GM18858 (cell line): Measurements from ENCODE around the gene VLDLR.

ENCODE experiments used
- ATAC-seq: cut with Tn5 transposase; IDR thresholded peaks from one replicate; pipeline ENCODE4 v1.9.1; 2021; ENCODE audit not compliant: unreplicated experiment

Gene VLDLR

DNA sequence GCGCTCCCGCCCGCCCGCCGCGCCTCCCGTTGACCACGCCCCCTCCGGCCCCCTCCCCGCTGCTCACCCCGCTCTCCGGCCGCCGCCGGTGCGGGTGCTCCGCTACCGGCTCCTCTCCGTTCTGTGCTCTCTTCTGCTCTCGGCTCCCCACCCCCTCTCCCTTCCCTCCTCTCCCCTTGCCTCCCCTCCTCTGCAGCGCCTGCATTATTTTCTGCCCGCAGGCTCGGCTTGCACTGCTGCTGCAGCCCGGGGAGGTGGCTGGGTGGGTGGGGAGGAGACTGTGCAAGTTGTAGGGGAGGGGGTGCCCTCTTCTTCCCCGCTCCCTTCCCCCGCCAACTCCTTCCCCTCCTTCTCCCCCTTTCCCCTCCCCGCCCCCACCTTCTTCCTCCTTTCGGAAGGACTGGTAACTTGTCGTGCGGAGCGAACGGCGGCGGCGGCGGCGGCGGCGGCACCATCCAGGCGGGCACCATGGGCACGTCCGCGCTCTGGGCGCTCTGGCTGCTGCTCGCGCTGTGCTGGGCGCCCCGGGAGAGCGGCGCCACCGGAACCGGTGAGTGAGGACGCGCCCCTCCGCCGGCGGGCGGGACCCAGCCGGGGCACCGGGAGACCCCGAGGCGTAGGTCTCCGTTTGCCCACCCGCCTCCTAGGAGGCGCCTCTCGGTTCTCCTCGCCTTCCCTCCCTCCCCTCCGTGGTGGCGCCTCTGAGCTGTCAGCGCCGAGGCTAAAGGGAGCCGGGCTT is at the start of gene VLDLR:
Gene VLDLR, plus strand, starts transcription at position 66 of the 739 bp plus-strand sequence. Its CDS starts 403 bp downstream, at position 469.
- ATAC-seq, result peak; percentile 30

DNA sequence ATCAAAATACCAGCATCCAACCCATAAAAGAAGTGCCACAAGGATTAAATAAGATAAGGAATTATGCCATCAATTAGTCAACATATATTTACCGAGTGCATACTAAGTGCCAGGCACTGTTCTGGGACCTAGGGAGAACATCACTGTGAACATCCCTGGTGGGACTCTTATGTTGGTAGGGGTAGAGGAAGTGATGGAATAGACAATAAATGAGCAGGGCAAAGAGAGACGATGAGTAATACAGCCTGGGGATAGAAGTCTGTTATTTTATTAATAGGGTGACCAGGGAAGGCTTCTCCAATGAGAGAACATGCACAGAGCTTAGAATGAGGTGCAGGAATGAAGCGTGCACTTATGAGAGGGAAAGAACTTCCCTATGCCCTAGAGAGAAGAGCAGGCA is 47.4 kb upstream of the VLDLR start:
- no peak for ATAC-seq

DNA sequence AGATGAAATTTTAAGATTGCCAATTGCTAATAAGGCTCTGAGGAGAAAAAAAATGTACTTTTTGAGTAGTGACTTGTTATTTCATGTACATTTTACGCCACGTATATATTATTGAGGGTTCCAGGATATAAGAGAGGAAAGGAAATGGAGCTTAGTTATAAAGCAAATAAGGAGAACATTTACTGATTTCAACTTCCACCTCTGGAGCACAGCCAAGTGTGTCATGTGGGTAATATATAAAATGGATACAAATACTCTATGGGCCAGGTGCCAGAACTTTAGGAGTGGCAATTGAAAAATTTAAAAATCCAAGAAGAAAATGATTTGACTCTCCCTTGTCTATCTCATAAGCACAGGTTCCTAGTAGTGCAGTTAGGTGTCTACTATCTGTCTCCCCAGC is 45.0 kb upstream of the VLDLR start:
- no peak for ATAC-seq

DNA sequence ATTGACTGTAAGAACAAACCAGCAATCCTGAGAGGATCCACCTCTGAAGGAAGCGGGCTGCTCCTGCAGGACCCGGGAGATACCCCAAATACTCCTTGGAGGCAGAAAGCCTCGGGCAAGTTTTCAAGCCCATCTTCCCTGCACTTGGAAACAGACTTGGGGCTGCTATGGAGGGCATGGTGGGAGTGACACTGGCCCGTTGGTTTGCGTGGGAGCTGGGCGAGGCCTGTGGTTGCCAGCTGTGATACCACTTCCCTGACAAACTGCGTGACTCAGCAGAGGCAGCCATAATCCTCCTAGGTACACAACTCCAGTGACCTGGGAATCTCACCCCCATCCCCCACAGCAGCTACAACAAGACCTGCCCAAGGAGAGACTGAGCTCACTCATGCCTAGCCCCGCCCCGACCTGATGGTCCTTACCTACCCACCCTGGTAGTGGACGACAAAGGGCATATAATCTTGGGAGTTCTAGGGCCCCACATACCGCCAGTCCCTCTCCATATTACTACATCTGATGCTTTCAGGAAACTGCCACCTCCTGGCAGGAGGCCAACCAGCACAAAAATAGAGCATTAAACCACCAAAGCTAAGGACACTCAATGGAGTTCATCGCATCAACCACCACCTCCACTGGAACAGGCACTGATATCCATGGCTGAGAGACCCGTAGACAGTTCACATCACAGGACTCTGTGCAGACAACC is 38.1 kb upstream of the VLDLR start:
- no peak for ATAC-seq

DNA sequence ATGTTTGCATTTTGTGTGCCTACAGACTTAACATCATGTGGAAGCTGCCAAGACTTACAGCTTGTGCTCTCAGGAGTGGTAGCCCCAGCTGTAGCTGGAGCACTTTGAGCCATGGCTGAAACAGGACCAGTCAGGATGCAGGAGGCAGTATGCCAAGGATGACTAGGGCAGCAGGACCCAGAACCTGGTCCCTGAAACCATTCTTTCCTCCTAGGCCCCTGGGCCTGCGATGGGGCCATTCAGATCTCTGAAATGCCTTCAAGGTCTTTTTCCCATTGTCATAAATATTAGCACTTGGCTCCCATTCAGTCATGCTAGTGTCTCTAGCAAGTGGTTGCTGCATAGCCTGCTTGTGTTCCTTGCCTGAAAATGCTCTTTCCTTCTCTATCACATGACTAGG is 29.6 kb upstream of the VLDLR start:
- no peak for ATAC-seq

DNA sequence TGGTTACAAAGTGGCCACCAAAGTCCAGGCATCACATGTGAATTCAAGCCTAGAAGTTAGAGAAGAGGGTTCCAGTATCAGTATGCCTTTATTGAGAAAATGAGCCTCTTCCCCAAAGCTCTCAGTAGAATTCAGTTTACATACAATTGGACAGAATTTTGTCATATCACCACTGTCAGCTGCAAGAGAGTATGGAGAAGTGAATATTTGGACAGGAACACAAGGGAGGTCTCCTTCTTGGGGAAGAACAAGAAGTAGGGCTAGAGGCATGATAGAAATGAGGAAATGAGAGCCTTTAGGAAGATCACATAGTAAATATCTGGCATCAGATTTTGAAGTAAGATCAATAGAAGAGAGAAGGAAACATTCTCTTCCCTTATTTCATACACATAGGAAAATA is 27.8 kb upstream of the VLDLR start:
- ATAC-seq, result no peak

DNA sequence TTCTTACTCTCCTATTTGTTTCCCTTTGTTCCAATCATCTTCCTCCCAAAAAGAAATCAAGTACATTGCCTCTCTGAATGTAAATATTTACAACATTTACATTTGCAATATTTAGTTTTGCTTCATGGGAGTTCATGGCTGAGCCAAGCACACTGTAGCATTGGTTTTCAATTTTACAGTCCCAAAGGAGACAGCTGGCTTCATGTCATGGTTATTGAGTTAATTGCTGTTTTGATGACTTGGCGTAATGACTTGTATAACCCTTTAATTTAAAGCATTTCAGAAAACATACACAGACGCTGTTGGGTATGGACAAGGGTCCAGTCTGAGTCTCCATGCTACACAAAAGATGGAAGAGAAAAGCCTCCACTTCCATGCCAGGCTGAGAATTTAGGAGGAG is 25.6 kb upstream of the VLDLR start:
- ATAC-seq, result no peak

DNA sequence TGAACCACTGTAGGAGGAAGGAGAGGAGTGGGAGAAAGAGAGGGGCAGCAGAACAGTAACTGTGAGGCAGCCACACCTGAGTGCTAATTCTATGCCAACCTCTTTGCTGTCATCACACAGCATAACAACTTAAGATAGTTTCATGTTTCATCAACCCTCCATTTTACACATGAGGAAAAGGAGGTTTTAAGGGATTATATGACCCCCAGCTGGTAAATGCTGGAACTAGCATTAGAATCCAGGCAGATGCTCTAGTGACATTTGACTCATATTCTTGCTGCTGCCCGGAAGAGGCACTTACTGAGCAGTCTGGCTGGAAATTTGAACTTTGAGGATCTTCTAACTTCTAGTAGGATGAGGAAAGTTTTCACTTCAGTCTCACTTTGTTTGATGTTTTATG is 24.1 kb upstream of the VLDLR start:
- ATAC-seq, result no peak

DNA sequence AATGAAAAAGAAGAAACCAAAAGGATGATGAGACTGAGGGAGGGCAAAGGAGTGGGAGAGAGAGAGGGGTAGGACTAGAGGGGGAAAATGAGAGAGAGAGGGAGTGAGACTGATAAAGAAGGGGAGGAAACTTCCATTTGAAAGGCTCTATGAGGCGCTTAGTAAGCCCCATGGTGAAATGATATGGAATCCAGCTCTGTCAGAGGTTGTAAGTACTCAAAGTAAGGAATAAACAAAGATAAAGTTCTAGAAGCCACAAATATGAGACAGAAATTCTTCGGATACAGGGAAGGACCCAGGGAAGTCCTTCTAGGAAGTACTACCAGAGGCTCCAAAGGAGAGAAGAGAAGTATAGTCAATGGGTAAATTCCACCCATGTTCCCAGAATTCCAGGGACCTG is 21.7 kb upstream of the VLDLR start:
- ATAC-seq, result no peak

DNA sequence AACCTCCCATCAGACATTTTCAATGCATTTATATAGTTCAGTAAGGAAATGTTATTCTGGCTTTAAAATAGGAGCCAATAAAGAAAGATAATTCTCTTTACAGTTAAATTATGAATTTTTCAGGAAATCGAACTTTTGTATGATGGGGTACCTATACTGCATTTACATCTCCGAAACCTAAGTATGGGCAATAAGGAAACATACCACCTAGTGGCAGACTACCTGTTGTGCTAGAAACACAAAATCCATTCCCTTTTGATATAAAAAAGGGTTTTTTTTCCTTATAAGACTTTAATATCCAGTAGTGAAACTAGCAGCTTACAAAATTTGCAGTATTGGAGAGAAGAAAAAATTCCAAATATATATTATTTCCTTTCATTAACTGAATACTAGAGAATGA is 21.3 kb upstream of the VLDLR start:
- no peak for ATAC-seq

DNA sequence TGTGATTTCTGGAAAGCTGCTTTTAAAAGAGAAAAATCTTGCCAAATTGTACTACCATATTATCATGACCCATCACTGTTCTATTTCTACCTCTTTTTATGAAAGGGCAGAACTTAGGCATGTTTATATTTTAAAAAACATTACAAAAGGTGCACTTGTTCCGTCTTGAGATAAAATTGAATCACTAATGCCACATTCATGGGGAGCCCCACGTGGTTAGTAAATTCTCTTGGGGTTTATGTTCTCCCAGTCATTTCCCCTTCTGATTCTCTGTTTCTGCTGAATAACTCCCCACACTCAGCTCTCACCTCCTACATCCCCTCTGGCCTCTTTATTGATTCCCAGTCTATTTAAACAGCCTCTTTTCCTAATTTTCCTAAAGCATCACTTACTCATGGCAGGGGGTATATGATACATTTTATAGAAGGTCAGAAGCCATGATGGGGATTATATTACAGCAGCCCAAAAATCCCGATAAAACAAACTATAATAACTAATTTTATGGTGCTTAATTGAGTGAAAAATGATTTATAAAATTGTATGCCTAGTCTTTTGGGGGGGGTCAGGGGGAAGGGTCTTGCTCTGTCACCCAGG is 19.7 kb upstream of the VLDLR start:
- no peak for ATAC-seq

DNA sequence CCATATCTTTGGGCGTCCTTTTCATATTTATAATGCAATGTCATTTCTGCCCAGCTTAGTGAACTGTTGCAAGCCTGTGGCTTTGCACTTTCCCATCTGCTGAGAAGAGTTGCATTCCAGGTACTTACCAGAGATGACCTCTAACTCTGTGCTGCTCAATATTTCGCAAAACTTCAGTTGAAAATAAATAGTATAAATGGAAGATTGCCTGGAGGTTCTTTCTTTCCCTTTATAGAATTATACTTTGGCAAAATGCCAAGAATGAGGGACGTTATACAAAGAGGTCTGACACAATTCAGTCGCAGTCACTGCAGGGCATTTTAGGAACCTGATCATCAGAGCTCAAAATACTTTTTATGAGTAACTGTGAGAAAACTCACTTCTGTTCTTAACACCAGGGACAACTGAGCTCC is 18.9 kb upstream of the VLDLR start:
- ATAC-seq, result peak; percentile 62

DNA sequence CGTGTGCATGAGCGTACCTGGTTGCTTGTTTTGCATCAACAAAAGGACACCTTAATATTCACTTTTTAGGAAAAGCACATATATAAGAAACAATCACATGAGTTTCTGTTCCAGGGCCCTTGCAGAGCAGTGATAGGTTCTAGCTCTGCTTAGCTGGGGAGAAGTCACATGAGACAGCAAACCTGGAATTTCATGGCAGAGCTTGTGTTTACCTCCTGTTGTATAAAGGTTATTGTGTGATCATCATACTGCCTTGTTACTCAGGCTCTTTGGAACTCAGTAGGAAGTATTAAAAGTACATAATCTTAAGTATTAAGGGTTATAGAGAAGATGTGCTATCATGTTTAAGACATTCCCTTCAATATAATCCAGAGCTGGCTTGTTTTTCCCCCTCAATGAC is 18.0 kb upstream of the VLDLR start:
- ATAC-seq, result no peak

DNA sequence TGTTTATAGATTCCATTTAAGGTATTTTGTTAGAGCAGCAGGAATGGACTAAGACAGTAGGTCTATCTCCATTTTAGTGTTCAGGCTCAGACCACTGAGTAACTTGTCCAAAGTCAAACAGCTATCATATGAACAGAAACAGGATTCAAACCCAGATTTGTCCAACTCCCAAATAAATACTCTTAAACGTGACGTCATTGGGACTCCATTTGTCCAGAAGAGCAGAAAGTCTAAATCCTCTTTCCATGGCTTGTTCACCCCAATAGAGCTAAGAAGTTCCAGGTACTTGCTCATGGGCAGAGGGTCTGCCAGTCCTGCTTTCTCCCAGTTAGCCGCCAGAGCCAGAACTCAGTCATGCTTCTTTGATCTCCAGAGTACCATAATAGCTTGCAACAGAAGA is 16.3 kb upstream of the VLDLR start:
- ATAC-seq, result no peak

DNA sequence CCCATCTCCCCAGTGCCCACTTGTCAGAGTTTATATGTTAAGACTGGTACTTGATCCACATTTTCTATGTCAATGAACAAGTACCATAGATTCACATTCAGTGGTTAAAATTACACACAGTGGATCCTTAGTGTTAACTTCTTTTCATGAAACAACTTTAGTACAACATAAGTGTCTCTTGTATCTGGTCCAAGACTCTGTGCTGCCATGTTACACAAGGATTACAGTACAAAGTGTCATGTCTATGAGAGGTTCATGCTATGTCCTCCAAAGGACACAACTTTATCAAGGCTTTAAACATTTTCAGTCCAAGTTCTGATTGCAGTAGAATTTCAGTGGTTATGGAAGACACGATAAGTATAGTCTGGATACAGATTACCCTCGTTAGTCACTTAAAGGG is 13.3 kb upstream of the VLDLR start:
- no peak for ATAC-seq

DNA sequence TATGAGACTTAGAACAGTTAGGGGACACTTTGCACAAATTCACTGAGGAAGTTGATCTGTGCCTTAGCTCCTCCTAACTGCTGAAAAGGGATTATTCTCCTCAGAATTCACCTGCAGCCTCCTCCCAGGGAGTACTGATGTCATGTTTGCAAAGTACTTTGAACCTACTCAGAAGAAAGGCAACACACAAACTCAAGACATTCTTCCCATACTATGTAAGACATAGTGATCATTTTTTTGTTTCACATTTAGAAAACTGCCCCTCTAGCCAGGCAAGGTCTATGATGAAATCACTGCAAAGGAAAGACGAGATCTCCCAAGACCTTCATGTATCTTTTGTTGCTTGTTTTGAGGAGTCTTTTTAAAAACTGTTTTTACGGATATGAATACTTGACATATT is 10.6 kb upstream of the VLDLR start:
- ATAC-seq, result no peak

DNA sequence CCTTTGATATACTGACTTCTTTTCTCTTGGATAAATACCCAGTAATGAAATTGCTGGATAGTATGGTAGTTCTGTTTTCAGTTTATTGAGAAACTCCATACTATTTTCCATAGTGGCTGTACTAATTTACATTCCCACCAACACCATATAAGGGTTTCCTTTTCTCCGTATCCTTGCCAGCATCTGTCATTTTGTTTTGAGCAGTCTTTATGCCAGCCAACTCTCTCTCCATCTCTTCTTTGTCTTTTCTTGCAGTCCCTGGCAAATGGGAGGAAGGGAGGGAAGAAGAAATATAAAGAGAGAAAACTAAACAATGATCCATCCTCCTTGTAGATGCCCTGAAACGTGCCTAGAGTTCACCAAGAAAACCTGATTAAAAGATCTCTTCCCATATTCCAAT is 9.6 kb upstream of the VLDLR start:
- no peak for ATAC-seq

DNA sequence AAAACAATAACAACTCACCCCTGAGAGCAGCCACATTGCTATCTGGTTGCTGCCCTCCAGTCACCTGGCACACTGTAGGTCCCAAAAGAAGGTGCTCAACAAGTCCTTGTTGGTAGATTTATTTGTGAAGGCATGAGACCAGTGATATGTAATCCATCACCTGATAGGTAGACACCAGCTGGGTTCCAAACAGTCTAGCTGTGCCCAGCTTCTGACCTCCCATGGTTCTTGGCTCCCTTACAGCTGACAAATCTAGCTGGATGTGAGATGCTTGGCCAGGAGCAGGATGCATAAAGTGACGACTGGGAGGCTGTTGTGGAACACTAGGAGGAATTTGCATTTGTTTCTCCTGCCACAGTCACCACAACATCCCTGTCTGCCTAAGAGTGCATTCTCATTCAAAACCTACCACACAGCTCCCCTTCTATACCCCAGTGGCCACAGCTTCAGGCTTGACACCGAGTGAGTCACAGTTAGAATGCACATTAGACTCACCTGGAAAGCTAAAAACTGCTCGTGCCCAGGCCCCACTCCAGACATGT is 7.8 kb upstream of the VLDLR start:
- ATAC-seq, result no peak

DNA sequence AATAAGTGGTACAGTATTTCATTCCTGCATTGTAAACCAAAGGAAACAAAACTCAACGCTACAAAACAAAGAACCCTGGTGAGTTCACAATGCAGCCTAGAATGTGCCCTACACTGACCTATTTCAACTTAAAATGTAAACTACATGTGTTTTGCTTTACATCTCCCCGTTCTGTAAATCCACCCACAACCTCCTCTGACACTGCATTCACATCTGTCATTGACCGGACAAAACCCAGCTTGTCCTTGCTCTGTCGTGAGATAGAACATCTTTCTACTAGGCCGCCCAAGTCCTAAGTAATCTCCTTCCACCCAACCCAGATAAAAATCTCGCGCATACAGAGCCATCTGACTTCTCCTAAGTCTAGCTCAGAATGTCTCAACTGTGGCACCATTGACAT is 6.1 kb upstream of the VLDLR start:
- ATAC-seq, result no peak

DNA sequence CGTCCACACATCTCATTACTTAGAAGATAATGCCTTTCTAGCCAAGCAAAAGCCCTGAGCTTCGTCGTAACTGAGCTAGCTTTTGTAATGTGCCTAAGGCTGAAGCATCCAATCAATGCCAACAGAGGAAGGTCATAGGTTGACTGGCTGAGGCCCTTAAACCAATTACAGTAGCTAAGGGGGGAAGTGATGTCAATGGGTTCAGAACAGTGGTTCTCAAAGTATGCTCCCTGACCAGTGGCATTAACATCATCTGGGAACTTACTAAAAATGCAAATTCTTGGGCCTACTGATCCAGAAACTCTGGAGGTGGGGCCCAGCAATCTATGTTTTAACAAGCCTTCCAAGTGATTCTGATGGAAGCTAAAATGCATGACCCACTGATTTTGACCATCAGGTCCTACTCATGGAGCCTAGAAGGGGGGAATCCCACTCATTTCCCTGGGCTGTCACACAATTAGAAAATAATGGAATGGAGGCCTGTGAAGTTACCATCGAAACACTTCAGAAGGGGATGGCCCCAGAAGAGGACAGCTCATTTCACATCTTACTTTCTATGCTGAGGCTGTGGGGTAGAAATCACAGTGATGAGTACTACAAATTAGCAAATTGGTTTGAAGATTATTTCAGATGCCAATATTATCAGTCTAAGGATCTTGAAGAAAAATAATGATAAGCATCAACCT is 4.8 kb upstream of the VLDLR start:
- peak; percentile 27 for ATAC-seq

DNA sequence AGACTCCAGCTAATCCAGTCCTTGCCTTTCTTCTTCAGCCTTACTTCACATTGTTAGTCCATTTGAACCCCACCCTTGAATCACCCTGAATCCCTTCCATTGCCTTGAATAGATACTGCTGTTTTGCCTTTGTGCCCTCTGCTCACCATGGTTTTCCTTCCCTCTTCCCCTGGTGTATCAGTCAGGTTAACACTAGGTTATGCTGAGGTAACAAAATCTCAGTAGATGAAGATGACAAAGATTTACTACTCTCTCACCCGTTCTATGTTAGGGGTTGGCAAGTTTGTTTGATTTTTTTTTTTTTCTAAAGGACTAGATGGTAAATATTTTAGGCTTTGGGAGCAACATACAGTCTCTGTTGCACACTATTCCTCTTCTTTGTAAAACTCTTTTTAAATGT is 3.3 kb upstream of the VLDLR start:
- ATAC-seq, result no peak
